ENCODE measurements around the gene SKA2. TPM values are rescaled to one million over a fixed set of nuclear protein-coding genes. Genes with fewer than 3 reads are reported as not detected.

SKA2 gene
- total RNA-seq, 4 donors from 2014 or later: 14.7 to 29.7 (median 18.9) TPM

- TF ChIP-seq CTCF (IDR thresholded peaks at IDR 0.05; ENCODE audit: low read depth): no peak
Measured at GRCh38 chr17:59181481-59181880, 26.5 kb upstream of the SKA2 start.

- TF ChIP-seq CTCF (IDR thresholded peaks at IDR 0.05; ENCODE audit: low read depth): no peak
Measured at GRCh38 chr17:59180626-59181025, 25.6 kb upstream of the SKA2 start.

GRCh38 chr17:59178266-59178985, 23.4 kb upstream of the SKA2 start:
- no peak for TF ChIP-seq CTCF (IDR thresholded peaks at IDR 0.05; ENCODE audit: low read depth)

- TF ChIP-seq CTCF (IDR thresholded peaks at IDR 0.05; ENCODE audit: low read depth): no peak
Measured at GRCh38 chr17:59175076-59175475, 20.1 kb upstream of the SKA2 start.

- TF ChIP-seq CTCF (IDR thresholded peaks at IDR 0.05; ENCODE audit: low read depth): no peak
Measured at GRCh38 chr17:59174671-59175070, 19.7 kb upstream of the SKA2 start.

GRCh38 chr17:59172436-59173004, 17.5 kb upstream of the SKA2 start:
- TF ChIP-seq CTCF (IDR thresholded peaks at IDR 0.05; ENCODE audit: low read depth): no peak

GRCh38 chr17:59167571-59168001, 12.6 kb upstream of the SKA2 start:
- TF ChIP-seq CTCF (IDR thresholded peaks at IDR 0.05; ENCODE audit: low read depth): no peak
